Measurements from ENCODE around the gene CLDN11.

CLDN11 gene

GRCh38 chr3:170471149-170471548, 52.5 kb downstream of the CLDN11 start:
- TF ChIP-seq, protein P1, sequence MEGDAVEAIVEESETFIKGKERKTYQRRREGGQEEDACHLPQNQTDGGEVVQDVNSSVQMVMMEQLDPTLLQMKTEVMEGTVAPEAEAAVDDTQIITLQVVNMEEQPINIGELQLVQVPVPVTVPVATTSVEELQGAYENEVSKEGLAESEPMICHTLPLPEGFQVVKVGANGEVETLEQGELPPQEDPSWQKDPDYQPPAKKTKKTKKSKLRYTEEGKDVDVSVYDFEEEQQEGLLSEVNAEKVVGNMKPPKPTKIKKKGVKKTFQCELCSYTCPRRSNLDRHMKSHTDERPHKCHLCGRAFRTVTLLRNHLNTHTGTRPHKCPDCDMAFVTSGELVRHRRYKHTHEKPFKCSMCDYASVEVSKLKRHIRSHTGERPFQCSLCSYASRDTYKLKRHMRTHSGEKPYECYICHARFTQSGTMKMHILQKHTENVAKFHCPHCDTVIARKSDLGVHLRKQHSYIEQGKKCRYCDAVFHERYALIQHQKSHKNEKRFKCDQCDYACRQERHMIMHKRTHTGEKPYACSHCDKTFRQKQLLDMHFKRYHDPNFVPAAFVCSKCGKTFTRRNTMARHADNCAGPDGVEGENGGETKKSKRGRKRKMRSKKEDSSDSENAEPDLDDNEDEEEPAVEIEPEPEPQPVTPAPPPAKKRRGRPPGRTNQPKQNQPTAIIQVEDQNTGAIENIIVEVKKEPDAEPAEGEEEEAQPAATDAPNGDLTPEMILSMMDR (IDR thresholded peaks at IDR 0.05; ENCODE audit: low read depth, low read length): no peak
- in situ Hi-C loops (cut with HindIII; ENCODE audit: low sequenced_read_pairs): no loop called here
- H3K4me3 ChIP-seq (ENCODE audit: low read depth, low read length): no peak overlapping the region
- no peak for DNase-seq (ENCODE audit: low read depth, low spot score)

DNA sequence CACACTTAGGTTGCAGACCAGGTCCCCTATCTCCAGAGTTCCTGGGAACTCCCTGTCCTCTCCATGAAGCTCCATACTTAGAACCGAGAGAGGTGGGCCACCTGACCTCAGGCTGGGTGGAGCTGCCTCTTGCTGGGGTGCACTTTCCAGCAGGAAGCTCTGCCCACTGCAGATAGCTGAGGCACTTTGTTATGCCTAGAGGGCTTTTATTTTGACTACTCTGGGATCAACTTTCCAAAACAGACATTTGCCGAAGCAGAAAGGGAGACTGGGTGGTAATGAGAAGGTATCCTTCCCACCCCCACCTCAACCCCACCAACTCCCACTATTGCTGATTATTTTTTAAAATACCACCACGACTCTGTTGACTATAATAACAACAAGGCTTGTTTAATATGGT, 54.7 kb downstream of the CLDN11 start:
- TF ChIP-seq, protein P1 (IDR thresholded peaks at IDR 0.05; ENCODE audit: low read depth, low read length): no peak
- in situ Hi-C loops (cut with HindIII; ENCODE audit: low sequenced_read_pairs): no loop called here
- DNase-seq (ENCODE audit: low read depth, low spot score): no peak
- H3K4me3 ChIP-seq (ENCODE audit: low read depth, low read length): no peak overlapping the region

DNA sequence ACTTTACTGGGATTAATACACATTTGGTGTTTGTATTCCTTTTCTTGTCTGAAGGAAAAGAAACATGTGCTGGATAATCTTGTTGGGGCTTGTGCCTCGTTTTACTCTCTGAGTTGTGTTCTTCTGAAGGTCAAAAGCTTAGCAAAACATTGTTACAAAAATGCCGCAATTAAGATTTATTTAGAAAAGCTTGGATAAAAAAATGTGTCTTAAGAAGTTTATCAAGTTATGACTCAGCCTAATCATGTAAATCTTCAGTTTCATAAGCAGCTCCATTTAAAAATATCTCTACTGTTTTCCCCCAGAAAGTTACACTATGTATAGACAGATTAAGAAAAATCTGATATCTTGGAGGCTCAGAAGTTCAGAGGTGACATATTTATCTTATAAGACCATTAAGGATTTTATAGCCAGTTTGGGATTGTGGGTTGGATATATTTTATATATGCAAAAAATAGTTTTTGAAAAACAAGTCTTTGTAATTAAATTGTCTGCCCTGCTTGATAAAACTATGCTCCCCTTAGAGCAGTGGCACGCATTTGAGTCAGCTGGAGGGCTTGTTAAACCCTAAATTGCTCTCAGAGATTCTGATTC, 56.5 kb downstream of the CLDN11 start:
- in situ Hi-C loops (cut with HindIII; ENCODE audit: low sequenced_read_pairs): no loop called here

GRCh38 chr3:170476291-170476690, 57.6 kb downstream of the CLDN11 start:
- H3K4me3 ChIP-seq (ENCODE audit: low read depth, low read length): no peak overlapping the region
- DNase-seq (ENCODE audit: low read depth, low spot score): no peak
- TF ChIP-seq, protein P1 (IDR thresholded peaks at IDR 0.05; ENCODE audit: low read depth, low read length): no peak
- in situ Hi-C loops (cut with HindIII; ENCODE audit: low sequenced_read_pairs): no loop called here

More for the DNA sequence above, 56.5 kb downstream of the CLDN11 start:
- no peak for DNase-seq (ENCODE audit: low read depth, low spot score)
- H3K4me3 ChIP-seq (ENCODE audit: low read depth, low read length): no peak overlapping the region
- TF ChIP-seq, protein P1 (IDR thresholded peaks at IDR 0.05; ENCODE audit: low read depth, low read length): no peak

DNA sequence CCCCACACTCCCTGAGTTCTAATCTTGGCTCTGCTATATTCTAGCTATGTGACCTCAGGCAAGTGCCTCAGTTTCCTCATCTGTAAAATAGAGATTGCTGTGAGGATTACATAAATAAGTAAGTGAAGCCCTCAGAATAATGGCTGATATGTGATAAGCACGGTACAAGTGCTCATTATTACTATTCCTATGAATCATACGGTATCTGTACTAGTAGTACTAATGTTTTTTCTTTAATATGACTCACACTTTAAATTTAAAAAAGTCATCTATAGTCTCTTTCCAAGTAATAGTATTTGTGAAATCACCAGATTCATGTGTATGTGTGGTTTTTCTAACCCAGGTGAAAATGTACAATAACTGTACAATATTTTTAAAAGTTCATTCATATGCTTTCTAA, 58.7 kb downstream of the CLDN11 start:
- no peak overlapping the region for H3K4me3 ChIP-seq (ENCODE audit: low read depth, low read length)
- in situ Hi-C loops (cut with HindIII; ENCODE audit: low sequenced_read_pairs): no loop called here
- TF ChIP-seq, protein P1 (IDR thresholded peaks at IDR 0.05; ENCODE audit: low read depth, low read length): no peak
- no peak for DNase-seq (ENCODE audit: low read depth, low spot score)

DNA sequence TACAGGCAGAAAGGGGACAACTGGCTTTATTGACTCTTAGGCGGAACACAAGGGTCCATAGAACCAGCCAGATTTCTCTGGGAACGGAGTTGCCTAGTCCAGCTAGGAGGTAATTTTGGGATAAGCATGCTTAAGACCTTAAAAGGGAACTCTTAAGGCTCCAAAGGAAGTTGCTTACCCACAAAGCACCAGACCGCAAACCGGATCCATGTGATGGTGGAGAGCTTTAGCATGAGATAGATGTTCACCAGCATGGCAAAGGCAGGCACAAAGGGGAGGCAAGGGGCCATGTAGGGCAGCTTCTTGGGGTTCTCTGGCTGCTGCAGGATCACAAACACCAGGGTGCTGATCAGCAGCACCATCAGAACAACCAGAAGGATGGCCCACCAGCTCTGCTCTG, 61.4 kb downstream of the CLDN11 start:
- in situ Hi-C loops (cut with HindIII; ENCODE audit: low sequenced_read_pairs): no loop called here
- H3K4me3 ChIP-seq (ENCODE audit: low read depth, low read length): no peak overlapping the region
- no peak for DNase-seq (ENCODE audit: low read depth, low spot score)
- TF ChIP-seq, protein P1 (IDR thresholded peaks at IDR 0.05; ENCODE audit: low read depth, low read length): no peak
